HEK293 (cell line): ENCODE data around the gene PAFAH1B2.

Experiments
- CTCF ChIA-PET: fragments of 350-600 bp; formaldehyde crosslinking; extraction: SDS; loops from one replicate; lab custom pipeline; 2021; ENCODE audit warnings: antibody characterized with exemption; lab: Yijun Ruan, JAX
- POLR2A ChIA-PET: fragments of 300-600 bp; formaldehyde crosslinking; extraction: SDS; loops from one replicate; lab custom pipeline; 2020; ENCODE audit warnings: antibody characterized with exemption, inconsistent platforms; lab: Yijun Ruan, JAX
- H3K27ac ChIP-seq: fragments of 200-500 bp; sonication (Bioruptor generic); 2 replicates; pipeline ENCODE4 v1.5.1; 2014; ENCODE audit warnings: low read depth, low read length, control low read depth, inconsistent platforms; ENCODE audit errors: extremely low read depth
- H3K36me3 ChIP-seq, 2 experiments: fragments of 200-500 bp in 1 of 2; sonication (Bioruptor generic) in 1 of 2; 1 replicate in 1 of 2; 2 replicates in 1 of 2; pipeline ENCODE4 v1.5.1; 2014 to 2017; ENCODE audit warnings: inconsistent platforms in 2 of 2, low read length in 2 of 2; ENCODE audit not compliant: control insufficient read depth in 2 of 2, insufficient read depth in 1 of 2
- H3K4me1 ChIP-seq: fragments of 200-500 bp; sonication (Bioruptor generic); 2 replicates; pipeline ENCODE4 v1.5.1; 2014; ENCODE audit warnings: mild to moderate bottlenecking, low read length, inconsistent platforms; ENCODE audit not compliant: control insufficient read depth, insufficient read depth
- H3K4me3 ChIP-seq: 2 replicates; pipeline ENCODE4 v1.5.1; 2011; ENCODE audit warnings: low read depth, mild to moderate bottlenecking, control low read depth, low read length, moderate library complexity
- H3K9me3 ChIP-seq: fragments of 200-500 bp; sonication (Bioruptor generic); 2 replicates; pipeline ENCODE4 v1.5.1; 2014; ENCODE audit warnings: low read depth, low read length, inconsistent platforms; ENCODE audit not compliant: control insufficient read depth, insufficient read depth
- BCL11A ChIP-seq: fragments of 450-650 bp; formaldehyde crosslinking; IDR thresholded peaks from 2 replicates; pipeline ENCODE4 v1.5.1; 2016; ENCODE audit warnings: low read depth, missing biosample characterization, missing genetic modification characterization
- SCRT1 ChIP-seq: fragments of 450-650 bp; formaldehyde crosslinking; IDR thresholded peaks from 2 replicates; pipeline ENCODE4 v1.5.1; 2016; ENCODE audit warnings: missing biosample characterization, missing genetic modification characterization, borderline replicate concordance
- SETDB1 ChIP-seq: IDR thresholded peaks from one replicate; pipeline ENCODE4 v1.6.1; 2017; ENCODE audit warnings: mild to moderate bottlenecking, low read length, moderate library complexity, mixed read lengths; ENCODE audit not compliant: insufficient read length
- SP7 ChIP-seq: fragments of 450-650 bp; formaldehyde crosslinking; IDR thresholded peaks from 2 replicates; pipeline ENCODE4 v1.5.1; 2016; ENCODE audit warnings: missing biosample characterization, missing genetic modification characterization
- YY1 ChIP-seq: fragments of 450-650 bp; formaldehyde crosslinking; IDR thresholded peaks from 2 replicates; pipeline ENCODE4 v1.5.1; 2018; ENCODE audit warnings: missing biosample characterization, missing genetic modification characterization
- ZNF157 ChIP-seq: fragments of 450-650 bp; formaldehyde crosslinking; IDR thresholded peaks from 2 replicates; pipeline ENCODE4 v1.5.1; 2016; ENCODE audit warnings: missing biosample characterization, missing genetic modification characterization
- ZNF174 ChIP-seq: fragments of 450-650 bp; formaldehyde crosslinking; IDR thresholded peaks from 2 replicates; pipeline ENCODE4 v1.5.0; 2017; ENCODE audit warnings: missing biosample characterization, mild to moderate bottlenecking, missing genetic modification characterization
- ZNF19 ChIP-seq: fragments of 450-650 bp; formaldehyde crosslinking; IDR thresholded peaks from 2 replicates; pipeline ENCODE4; 2016; ENCODE audit warnings: missing biosample characterization, missing genetic modification characterization, low read depth
- ZNF473 ChIP-seq: fragments of 450-650 bp; formaldehyde crosslinking; IDR thresholded peaks from 2 replicates; pipeline ENCODE4 v1.5.1; 2017; ENCODE audit warnings: missing biosample characterization, missing genetic modification characterization
- ZNF555 ChIP-seq: fragments of 450-650 bp; formaldehyde crosslinking; conservative IDR thresholded peaks from 2 replicates; pipeline ENCODE4 v1.5.1; 2017; ENCODE audit warnings: missing biosample characterization, mild to moderate bottlenecking, missing genetic modification characterization, inconsistent platforms
- ZNF585B ChIP-seq: fragments of 450-650 bp; formaldehyde crosslinking; IDR thresholded peaks from 2 replicates; pipeline ENCODE4 v1.5.1; 2016; ENCODE audit warnings: missing biosample characterization, missing genetic modification characterization
- ZNF629 ChIP-seq: fragments of 450-650 bp; formaldehyde crosslinking; IDR thresholded peaks from 2 replicates; pipeline ENCODE4 v1.5.1; 2017; ENCODE audit warnings: missing biosample characterization, missing genetic modification characterization
- ZNF747 ChIP-seq: fragments of 450-650 bp; formaldehyde crosslinking; IDR thresholded peaks from 2 replicates; pipeline ENCODE4 v1.5.1; 2016; ENCODE audit warnings: missing biosample characterization, missing genetic modification characterization
- ZNF785 ChIP-seq: fragments of 450-650 bp; formaldehyde crosslinking; IDR thresholded peaks from 2 replicates; pipeline ENCODE4 v1.5.1; 2016; ENCODE audit warnings: missing biosample characterization, missing genetic modification characterization
- ZNF837 ChIP-seq: fragments of 450-650 bp; formaldehyde crosslinking; IDR thresholded peaks from 2 replicates; pipeline ENCODE4 v1.5.1; 2016; ENCODE audit warnings: missing biosample characterization, missing genetic modification characterization
- ZSCAN23 ChIP-seq: fragments of 450-650 bp; formaldehyde crosslinking; IDR thresholded peaks from 2 replicates; pipeline ENCODE4 v1.5.1; 2016; ENCODE audit warnings: missing biosample characterization, missing genetic modification characterization
- ZSCAN5A ChIP-seq: fragments of 450-650 bp; formaldehyde crosslinking; IDR thresholded peaks from 2 replicates; pipeline ENCODE4 v1.5.1; 2016; ENCODE audit warnings: missing biosample characterization, missing genetic modification characterization
- TF ChIP-seq, protein P1 (sequence below): fragments of 450-650 bp; formaldehyde crosslinking; IDR thresholded peaks from 2 replicates; pipeline ENCODE4 v1.5.1; 2016; ENCODE audit warnings: missing biosample characterization, missing genetic modification characterization
- TF ChIP-seq, protein P2 (sequence below): fragments of 450-650 bp; formaldehyde crosslinking; conservative IDR thresholded peaks from 2 replicates; pipeline ENCODE4 v1.5.1; 2016; ENCODE audit warnings: low read depth, missing biosample characterization, missing genetic modification characterization
- TF ChIP-seq, protein P3 (sequence below): fragments of 450-650 bp; formaldehyde crosslinking; IDR thresholded peaks from 2 replicates; pipeline ENCODE4 v1.5.1; 2016; ENCODE audit warnings: missing biosample characterization, missing genetic modification characterization

The PAFAH1B2 gene

DNA sequence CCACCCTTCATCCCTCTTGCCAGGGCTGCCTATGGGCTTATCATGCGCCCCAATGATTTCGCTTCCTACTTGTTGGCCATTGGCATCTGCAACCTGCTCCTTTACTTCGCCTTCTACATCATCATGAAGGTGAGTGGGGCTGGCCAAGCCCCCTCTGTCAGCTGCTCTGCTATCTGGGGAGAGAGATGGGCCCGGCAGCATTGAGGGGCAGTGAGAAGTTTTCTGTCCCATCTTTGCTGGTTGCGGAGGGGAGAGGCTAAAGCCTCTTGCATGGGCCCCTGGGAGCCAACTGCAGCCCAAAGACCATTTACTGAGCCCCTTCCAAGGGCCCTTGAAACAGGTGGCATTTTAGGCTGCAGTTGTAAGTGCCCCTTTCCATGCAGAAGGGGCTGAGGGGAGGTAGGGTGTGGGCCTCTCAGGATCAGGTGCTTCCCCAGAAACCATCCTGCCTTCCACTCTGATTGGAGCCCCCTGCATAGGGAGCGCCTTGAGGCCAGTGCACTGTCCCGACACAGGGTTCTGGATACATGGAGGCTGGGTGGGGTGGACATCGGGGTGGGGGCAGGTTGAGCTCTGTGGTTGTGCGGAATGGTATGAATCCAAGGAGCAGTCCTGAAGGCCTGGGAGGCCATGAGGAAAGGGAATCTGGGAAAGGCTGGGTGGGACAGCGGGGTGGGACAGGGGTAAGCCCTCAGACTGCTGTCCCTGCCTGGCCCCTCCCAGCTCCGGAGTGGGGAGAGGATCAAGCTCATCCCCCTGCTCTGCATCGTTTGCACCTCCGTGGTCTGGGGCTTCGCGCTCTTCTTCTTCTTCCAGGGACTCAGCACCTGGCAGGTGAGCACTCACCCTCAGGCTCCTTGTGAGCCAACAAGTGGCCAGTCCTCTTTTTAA is 49.3 kb downstream of the PAFAH1B2 start:
- Histone ChIP-seq H3K27ac (no peak overlapping the region), H3K4me3 (no peak overlapping the region), H3K4me1 (no peaks in the 10 kb centered on the region)
- TF ChIP-seq ZNF174: no peak
- no peak for TF ChIP-seq ZNF837 (tag by site-specific recombination)
- no peak for TF ChIP-seq ZSCAN5A (tag by site-specific recombination)
- no peak for TF ChIP-seq ZNF629 (tag by site-specific recombination)
- TF ChIP-seq SCRT1 (tag by site-specific recombination): no peak
- TF ChIP-seq YY1 (tag by site-specific recombination): no peak
- TF ChIP-seq ZNF585B: no peak
- TF ChIP-seq, protein P1, sequence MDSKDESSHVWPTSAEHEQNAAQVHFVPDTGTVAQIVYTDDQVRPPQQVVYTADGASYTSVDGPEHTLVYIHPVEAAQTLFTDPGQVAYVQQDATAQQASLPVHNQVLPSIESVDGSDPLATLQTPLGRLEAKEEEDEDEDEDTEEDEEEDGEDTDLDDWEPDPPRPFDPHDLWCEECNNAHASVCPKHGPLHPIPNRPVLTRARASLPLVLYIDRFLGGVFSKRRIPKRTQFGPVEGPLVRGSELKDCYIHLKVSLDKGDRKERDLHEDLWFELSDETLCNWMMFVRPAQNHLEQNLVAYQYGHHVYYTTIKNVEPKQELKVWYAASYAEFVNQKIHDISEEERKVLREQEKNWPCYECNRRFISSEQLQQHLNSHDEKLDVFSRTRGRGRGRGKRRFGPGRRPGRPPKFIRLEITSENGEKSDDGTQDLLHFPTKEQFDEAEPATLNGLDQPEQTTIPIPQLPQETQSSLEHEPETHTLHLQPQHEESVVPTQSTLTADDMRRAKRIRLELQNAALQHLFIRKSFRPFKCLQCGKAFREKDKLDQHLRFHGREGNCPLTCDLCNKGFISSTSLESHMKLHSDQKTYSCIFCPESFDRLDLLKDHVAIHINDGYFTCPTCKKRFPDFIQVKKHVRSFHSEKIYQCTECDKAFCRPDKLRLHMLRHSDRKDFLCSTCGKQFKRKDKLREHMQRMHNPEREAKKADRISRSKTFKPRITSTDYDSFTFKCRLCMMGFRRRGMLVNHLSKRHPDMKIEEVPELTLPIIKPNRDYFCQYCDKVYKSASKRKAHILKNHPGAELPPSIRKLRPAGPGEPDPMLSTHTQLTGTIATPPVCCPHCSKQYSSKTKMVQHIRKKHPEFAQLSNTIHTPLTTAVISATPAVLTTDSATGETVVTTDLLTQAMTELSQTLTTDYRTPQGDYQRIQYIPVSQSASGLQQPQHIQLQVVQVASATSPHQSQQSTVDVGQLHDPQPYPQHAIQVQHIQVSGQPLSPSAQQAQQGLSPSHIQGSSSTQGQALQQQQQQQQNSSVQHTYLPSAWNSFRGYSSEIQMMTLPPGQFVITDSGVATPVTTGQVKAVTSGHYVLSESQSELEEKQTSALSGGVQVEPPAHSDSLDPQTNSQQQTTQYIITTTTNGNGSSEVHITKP (tag by site-specific recombination): no peak
- TF ChIP-seq, protein P2, sequence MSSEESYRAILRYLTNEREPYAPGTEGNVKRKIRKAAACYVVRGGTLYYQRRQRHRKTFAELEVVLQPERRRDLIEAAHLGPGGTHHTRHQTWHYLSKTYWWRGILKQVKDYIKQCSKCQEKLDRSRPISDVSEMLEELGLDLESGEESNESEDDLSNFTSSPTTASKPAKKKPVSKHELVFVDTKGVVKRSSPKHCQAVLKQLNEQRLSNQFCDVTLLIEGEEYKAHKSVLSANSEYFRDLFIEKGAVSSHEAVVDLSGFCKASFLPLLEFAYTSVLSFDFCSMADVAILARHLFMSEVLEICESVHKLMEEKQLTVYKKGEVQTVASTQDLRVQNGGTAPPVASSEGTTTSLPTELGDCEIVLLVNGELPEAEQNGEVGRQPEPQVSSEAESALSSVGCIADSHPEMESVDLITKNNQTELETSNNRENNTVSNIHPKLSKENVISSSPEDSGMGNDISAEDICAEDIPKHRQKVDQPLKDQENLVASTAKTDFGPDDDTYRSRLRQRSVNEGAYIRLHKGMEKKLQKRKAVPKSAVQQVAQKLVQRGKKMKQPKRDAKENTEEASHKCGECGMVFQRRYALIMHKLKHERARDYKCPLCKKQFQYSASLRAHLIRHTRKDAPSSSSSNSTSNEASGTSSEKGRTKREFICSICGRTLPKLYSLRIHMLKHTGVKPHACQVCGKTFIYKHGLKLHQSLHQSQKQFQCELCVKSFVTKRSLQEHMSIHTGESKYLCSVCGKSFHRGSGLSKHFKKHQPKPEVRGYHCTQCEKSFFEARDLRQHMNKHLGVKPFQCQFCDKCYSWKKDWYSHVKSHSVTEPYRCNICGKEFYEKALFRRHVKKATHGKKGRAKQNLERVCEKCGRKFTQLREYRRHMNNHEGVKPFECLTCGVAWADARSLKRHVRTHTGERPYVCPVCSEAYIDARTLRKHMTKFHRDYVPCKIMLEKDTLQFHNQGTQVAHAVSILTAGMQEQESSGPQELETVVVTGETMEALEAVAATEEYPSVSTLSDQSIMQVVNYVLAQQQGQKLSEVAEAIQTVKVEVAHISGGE (tag by site-specific recombination): no peak
- TF ChIP-seq SP7 (tag by site-specific recombination): no peak
- TF ChIP-seq ZNF473: no peak
- no peak for TF ChIP-seq ZSCAN23
- no peak for TF ChIP-seq ZNF747
- no peak for TF ChIP-seq ZNF555 (tag by site-specific recombination)
- TF ChIP-seq ZNF19 (tag by site-specific recombination): no peak
- TF ChIP-seq SETDB1: no peak
- TF ChIP-seq, protein P3, sequence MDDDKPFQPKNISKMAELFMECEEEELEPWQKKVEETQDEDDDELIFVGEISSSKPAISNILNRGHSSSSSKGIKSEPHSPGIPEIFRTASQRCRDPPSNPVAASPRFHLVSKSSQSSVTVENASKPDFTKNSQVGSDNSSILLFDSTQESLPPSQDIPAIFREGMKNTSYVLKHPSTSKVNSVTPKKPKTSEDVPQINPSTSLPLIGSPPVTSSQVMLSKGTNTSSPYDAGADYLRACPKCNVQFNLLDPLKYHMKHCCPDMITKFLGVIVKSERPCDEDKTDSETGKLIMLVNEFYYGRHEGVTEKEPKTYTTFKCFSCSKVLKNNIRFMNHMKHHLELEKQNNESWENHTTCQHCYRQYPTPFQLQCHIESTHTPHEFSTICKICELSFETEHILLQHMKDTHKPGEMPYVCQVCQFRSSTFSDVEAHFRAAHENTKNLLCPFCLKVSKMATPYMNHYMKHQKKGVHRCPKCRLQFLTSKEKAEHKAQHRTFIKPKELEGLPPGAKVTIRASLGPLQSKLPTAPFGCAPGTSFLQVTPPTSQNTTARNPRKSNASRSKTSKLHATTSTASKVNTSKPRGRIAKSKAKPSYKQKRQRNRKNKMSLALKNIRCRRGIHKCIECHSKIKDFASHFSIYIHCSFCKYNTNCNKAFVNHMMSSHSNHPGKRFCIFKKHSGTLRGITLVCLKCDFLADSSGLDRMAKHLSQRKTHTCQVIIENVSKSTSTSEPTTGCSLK (tag by site-specific recombination): no peak
- TF ChIP-seq BCL11A (tag by site-specific recombination): no peak
- no peak for TF ChIP-seq ZNF157
- no peak for TF ChIP-seq ZNF785 (tag by site-specific recombination)
- TF ChIP-seq, all 188 proteins: peak for 0
- Histone ChIP-seq H3K36me3 (peaks cover 0 to 71% of the 10 kb centered on the region in 2 experiments; a peak in 1 of 3 replicates), H3K9me3 (no peaks in the 10 kb centered on the region)
- POLR2A ChIA-PET: no interaction called here
- CTCF ChIA-PET: interaction anchor here (0.5 to 1.7 kb wide), 2 partner anchors 12 to 86 kb away, joined by 3 to 14 read pairs; no protein-coding TSS in a partner anchor
